ENCODE results near the gene DZANK1.
A peak's percentile ranks its signal among the peaks of the same experiment; 100 is the strongest.
"Not testable (repeated sequence)": the region's sequence is repeated elsewhere in the genome, so short reads cannot be mapped to it uniquely, and the experiment has no call there.

Gene DZANK1

GRCh38 chr20:18375551-18375950 lies 91.3 kb downstream of the DZANK1 start:
- DNase-seq (ENCODE audit: low spot score) = not testable (repeated sequence)

DNA sequence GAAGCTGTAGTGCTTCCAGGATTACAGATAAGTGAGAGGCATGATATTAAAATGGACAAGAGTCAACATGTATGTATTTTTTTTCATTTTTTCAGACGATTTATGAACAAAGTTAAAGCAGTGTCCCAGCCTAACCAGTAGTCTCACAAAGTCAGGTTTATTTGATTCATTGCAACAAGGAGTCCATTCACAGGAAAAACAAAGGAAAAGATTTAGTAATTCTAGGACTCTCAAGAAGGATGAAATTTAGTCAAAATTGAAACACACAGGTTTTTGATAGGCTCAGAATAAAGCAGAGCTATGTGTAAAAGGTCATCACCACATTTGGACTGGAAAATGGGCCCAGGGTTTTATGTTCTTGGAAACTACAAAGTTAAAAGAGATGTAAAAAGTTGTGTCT lies 94.5 kb downstream of the DZANK1 start:
- DNase-seq (ENCODE audit: low spot score) = peak; percentile 86

GRCh38 chr20:18364768-18365167 lies 102.1 kb downstream of the DZANK1 start:
- no peak for DNase-seq (ENCODE audit: low spot score)

- DNase-seq (ENCODE audit: low spot score) = no peak
Observed at GRCh38 chr20:18363708-18364107, 103.1 kb downstream of the DZANK1 start.

DNA sequence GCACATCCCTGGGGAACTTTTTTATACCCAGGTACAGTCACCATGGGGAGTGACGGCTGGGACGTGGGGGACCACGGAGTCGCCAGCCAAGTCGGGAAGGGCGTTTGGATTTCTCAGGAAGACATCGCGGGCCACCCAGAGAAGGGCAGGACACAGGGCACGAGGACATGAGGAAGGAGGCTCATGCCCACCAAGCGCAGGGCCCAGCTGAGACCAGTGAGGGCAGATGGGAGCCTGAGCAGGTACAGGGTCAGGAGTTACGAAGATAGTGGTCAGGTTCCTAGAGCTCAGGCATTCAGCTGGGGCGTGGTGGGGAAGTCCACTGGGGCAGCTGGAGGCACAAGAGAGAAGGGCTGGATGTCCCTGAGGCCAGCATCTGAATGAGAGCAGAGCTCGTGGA lies 103.9 kb downstream of the DZANK1 start:
- no peak for DNase-seq (ENCODE audit: low spot score)

- DNase-seq (ENCODE audit: low spot score) = no peak
Observed at GRCh38 chr20:18361678-18362077, 105.2 kb downstream of the DZANK1 start.

GRCh38 chr20:18360635-18361034 lies 106.2 kb downstream of the DZANK1 start:
- DNase-seq (ENCODE audit: low spot score) = no peak

DNA sequence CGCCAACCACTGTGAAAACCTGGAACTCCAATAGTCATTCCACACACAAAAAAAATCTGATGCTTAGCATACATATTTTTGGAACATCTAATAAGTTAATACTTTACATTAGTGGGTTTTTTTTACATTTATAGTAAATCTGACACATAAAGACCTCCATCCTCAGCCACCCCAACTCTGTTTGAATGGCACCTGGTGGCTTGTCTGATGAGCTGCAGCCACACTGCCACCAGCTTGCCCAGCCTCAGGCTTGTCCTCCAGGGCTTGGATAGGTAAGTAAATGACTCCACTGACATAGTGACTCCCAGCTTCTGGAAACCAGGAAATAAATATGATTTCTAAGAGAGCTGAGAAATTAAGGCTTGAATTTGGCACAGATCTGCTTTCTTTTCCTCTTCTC lies 107.0 kb downstream of the DZANK1 start:
- DNase-seq (ENCODE audit: low spot score) = no peak

GRCh38 chr20:18349749-18350148 lies 117.1 kb downstream of the DZANK1 start:
- DNase-seq (ENCODE audit: low spot score) = not testable (repeated sequence)
